HG03469 (cell line): ENCODE results near the gene PLCL2.
A peak's percentile ranks its signal among the peaks of the same experiment; 100 is the strongest.

Experiments used
- ATAC-seq: cut with Tn5 transposase; IDR thresholded peaks from one replicate; pipeline ENCODE4 v1.9.1; 2021; ENCODE audit warnings: mild to moderate bottlenecking, moderate library complexity, moderate number of reproducible peaks; ENCODE audit not compliant: unreplicated experiment

Gene PLCL2

DNA sequence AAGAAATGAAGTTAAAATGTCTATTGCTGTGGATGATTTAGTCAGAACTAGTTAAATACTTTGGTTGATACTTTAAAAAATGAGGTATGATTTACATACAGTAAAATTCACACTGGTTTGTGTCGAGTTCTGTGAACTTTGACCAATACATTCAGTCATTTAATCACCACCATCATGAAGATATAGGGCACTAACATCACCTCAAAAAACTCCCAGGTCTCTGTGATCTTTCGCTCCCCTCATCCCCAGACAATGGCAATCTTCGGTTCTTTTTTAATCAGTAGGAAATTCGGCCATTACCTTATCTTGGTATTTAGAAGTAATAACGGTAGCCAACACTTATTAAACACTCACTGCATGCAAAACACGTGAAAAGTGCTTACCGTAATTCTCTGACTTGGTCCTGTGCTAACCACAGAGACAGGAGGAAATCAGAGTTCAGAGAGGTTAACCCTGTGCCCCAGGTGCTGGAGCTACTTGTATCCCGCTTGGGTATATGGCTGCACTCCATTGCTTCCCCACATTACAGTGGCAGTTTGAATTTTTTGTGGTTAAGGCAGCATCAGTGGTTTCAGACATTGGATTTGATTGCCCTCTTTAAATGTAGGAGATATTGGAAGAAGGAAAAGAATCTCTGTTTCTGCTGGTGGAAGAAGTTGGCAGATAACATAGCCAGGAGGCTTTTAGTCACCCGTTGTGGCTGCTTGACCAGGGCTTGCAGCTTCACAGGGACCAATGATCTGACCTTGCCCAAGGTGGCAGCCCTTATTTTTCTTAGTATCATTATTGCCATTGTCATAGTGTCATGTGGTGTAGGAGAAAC is 4.2 kb downstream of the PLCL2 start:
- ATAC-seq = peak; percentile 35

GRCh38 chr3:16890597-16891333 is 6.0 kb downstream of the PLCL2 start:
- ATAC-seq = no peak

DNA sequence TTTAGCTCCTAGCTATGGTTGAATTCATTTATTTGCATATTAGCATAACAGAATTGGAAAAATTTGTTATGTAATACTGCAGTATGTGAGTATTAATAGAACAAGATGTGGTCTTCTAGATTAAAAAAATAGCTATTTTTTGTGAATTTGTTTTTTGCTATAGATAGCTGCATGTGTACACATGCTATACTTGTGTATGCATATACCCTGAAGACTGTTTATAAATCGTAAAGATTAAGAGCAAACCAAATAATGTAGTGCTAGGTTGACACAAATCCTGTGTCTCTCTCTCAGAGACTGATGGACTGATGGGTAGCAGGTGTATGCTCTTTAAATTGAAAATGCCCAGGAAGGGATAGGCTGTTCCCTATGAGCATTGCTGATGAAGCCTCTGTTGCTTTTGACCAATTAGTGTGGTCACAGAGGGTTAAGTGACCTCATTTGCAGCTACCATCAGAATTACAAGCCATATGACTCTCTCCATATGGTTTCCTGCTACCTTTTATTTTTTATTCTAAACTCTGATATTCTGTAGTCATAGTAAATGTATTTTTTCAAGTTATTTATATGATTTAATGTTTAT is 9.0 kb downstream of the PLCL2 start:
- no peak for ATAC-seq

DNA sequence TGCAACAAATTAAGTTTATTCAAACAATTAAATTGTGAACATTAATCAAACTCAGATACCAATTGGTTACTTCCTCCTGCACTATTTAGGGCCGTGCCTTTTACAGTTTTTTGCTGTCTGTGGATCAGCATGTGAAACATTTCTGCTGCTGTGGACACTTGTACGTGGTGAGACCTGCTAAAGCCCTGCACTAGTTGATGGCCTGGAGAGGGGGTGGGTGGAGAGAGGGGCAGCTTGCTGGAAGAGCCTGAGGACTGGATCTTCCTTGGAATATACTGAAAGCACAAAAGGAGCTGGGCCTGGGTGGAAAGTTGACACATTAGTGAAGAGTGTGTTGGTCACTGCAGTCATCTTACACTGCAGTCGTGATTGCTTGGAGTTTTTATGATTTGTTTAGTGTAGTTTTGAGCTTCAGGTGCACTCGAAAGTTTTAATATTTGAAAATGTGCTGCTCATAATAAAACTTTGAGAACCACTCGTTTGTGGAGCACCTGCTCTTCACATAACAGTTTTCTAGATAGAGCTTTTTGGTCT is 11.4 kb downstream of the PLCL2 start:
- no peak for ATAC-seq

DNA sequence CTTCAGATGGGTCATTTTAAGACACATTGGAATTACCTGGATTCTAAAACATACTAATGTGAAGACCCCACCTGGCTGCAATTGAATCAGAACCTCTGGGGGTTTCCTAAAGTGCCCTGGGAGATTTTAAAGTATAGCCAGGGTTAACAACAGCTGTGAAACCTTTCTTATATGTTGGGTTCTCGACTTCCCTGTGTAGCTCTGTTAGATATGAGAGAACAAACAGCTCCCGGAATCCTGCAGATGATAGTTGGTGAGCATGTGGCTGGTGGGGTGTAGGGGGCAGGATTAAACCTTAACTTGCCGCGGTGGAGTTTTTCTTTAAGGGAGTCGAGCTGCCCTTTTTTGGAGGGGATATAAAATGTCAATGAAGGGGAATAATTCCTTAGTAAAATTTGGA is 12.1 kb downstream of the PLCL2 start:
- ATAC-seq = no peak

DNA sequence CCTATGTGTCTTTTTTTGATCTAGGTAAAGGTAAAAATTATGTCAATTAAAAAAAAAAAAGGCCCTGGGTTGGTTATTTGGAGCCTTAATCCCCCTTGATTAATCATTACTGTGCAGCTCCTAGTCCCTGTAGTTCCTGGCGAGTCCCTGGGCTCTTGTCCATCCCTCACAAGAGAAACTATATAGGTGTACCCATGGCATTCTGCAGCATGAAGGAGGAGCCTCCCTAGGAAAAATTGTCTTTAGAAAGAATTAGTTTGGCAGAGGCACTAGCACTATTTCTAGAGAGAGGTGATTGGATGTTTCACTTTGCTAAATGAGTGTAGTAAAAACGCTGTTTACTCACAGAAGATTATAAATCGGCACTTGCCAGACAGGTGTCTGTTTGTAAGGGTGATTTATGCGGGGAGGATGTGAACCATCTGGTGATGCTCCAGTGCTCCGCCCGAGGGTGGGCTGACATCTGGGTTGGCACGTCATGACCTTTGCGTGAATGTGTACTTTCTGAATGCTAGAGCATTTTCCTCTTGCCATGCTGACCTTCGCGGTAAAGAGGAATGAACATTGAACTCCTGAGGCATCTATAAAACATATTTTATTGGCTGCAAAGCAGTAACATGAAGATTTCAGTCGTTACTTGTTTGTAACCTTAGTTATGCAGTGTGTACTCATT is 12.6 kb downstream of the PLCL2 start:
- ATAC-seq = no peak

DNA sequence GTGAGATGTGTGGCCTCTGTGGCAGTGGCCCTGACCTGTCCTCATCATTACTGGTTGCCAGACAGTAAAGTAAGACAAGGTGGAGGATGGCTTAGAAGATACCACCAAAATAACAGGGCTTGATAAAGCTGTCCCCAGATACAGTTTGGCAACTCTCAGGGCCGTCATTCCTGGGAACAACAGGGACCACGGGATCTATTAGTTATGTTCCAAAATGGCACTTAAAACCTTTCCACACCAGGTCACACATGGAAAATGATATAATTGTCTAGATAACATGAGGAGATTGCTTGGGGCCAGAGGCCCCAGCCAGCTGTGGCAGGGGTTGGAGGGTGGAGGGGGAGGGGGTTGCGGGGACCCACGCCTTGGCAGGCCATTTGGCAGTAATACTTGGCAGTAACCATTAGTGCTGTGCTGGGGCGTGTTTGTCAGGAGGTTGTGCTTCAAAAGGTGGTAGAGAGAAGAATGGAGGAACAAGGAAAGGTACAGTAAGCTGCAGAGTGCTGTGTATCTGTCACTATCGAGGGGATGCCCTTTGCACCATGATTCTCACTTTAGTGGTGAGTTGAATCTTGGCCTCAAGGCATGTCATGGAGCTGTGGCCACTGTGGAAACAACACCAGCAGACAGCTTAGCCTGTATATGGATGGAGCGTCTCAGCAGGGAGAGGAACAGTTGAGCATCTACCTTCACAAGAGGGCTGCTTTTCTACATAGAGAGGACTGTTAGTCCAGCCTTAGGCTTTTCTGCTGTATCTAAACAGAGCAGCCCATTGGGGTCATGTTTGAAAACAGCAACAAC is 14.0 kb downstream of the PLCL2 start:
- ATAC-seq = no peak

DNA sequence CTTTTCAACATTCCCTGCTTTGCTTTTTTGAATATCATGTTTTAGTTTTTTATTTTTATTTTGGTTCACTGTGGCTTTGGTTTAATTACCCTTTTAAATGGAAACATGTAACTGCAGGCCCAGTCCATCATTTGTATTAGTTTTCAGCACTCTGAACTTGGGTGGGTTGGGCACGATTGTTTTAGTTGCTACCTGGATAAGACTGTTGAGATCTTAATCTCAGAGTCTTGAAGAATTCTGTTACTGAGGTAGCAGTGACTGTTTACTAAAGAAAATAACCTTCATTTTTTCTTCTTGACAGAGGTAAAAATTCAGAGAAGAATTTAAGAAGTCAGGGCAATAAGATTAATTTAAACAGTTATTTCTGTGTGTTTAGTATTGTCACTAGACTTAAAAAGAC is 15.2 kb downstream of the PLCL2 start:
- ATAC-seq = no peak

DNA sequence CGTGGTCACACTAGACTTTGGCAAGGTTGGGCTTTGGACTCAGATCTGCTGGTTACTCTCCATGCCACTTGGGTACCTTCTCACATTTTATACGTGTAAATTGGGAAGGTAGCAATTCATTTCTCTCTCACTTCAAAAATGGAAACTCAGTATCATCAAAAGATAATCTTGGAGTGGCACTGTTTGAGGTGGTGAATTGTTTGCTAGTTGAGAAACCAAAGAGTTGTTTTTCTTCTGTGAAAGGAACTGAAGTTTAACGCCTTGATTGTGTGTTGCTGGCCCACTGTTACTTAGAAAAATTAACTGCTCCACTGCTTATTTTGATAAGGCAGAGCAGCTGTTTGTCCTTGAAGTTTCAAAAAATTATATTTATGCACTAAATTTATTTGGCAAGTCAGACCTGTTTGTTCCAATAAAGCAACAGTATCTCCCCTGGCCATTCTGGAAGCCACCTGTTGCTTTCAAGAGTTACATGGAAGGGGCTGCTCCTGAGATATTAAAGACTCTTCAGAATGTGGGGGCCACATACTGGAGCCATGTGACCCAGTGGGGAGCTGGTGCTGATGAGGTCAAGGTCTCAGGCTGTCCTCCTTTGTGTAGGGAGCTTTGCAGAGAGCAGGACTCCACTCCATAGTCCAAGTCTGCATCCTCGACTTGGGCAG is 16.2 kb downstream of the PLCL2 start:
- no peak for ATAC-seq

DNA sequence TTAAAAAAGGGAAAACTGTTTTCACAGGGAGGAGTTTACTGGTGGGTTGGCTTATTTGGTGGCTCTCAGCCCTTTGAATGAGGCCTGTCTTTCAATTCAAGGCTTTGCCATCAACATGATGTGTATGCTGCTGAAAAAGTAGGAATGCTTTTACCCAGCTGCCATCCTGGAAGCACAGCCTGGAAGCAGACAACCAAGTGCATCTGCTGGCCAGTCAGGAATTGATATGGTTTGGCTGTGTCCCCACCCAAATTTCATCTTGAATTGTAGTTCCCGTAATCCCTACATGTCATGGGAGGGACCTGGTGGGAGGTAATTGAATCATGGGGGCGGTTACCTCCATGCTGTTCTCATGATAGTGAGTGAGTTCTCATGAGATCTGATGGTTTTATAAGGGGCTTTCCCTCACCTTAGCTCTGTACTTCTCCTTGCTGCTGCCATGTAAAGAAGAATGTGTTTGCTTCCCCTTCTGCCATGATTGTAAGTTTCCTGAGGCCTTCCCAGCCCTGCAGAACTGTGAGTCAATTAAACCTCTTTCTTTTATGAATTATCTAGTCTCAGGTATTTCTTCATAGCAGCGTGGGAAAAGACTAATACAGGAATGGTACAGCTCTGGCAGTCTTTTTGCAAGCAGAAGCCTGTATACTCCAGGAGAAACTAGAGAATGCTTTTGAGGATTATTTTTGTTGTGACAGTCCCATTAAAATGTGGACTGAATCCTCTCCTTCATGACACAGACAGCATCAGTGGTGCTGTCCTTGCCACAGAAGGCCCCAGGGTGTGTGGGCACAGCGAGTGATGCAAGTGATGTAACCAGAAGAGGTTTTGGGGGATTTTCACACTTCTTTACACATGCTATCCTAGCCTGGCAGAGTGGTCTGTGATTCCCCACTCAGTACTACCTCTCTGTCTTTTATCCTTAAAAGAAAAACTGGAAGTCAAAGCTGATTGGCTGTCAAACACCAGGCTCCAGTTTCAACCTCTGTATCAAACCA is 20.0 kb downstream of the PLCL2 start:
- no peak for ATAC-seq

DNA sequence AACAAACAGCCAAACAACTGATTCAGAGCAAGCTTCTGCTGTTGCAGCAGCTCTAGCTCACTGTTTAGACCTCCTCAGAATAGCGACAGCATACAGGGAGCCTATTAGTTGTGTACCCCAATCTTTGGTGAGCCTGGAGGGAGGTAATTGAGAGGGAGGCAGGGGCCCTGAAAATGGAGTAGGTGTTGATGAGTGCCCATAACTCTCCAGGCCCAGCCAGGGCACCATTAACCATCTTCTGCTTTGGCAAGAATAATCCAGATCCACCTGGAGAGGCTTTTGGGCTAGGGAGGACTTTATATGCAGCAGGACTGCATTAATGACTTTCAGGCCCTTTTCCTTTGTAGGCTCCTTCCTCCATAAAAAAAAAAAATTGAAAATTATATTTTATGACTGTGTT is 20.9 kb downstream of the PLCL2 start:
- no peak for ATAC-seq

DNA sequence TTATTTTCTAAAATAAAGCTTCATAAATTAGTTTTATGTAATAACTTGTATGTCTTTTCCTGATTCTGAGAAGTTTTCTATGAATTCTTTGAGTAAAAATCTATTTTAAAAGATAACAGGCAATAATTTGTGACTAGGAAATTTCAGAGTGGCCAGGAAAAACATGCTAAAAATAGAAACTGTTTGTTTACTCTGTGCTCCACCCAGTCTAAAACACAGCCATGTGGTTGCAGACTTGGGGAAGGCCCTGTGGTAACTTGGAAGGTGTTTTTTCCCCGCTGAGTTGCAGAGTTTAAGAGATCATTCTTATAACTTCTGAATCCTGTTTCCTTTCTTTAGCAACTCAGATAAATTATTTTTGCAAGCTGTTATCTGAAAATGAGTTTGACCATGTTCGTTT is 21.9 kb downstream of the PLCL2 start:
- no peak for ATAC-seq

DNA sequence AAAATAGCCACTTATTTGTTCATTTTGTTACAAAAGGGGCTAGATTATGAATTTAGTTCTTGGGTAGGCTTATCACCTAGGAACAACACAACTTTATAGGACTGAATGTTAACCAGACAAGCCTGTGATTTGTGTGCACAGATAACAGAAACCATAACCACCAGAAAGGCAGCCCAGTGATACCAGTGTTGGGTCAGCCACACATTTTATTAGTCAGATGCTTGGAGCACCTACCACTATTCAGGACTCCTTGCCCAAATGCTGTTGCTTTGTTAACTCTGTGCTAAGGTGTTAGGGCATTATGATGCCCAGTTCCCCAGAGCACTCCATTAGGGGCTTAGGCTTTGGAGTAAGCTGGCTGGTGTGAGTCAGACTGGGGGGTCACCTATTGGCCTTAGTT is 22.5 kb downstream of the PLCL2 start:
- peak; percentile 61 for ATAC-seq

DNA sequence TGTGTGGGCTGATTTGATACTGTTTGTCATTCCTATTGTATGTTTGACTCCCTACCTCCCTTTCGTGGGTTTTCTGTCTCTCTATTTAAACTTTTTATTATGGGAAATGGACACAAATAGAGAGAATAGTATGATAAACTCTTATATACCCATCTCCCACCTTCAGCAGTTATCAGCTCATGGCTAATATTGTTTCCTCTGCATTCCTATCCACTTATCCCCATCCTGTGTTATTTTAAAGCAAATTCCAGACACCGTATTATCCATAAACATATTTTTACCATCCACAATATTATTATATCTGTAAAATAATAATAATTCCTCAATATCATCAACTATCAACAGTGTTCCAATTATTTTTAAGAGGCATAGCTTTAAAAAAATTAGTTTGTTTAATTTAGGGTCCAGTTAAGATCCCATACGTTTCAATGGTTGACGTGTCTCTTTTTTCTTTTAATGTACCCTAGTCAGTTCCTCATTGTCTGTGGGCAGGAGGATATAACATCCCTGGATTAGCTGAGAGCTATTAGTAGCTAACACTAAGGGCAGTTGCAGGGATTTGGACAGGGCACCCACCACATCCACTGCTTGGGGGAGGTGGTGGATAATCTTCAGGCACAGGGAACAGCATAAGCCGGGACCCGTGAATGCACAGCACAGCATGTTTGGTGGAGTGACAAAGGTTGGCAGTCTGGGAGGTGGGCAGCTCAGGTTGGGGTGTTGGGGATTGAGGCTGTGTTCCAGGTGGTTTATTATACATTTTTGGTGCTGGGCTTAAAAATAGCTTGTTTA is 23.5 kb downstream of the PLCL2 start:
- ATAC-seq = no peak

DNA sequence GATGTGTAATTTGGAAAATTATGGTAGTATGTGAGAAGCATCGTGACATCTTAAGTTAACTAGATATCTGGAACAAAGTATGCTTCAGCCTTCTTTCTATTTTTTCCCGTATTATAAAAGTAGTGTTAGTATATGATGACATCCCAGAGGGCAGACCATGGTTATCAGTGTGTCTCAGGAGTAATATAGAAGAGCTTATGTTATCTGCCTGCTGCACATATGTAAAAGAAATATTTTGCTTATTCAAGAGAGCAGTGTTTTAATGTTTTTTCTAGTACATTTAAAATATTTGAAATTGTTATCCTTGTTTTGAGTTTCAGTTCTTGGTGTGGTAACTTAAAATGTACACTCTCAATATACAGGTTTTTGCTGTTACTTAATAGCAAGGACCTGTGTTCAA is 24.1 kb downstream of the PLCL2 start:
- ATAC-seq = no peak

- no peak for ATAC-seq
Observed at GRCh38 chr3:16909802-16910201, 25.0 kb downstream of the PLCL2 start.

DNA sequence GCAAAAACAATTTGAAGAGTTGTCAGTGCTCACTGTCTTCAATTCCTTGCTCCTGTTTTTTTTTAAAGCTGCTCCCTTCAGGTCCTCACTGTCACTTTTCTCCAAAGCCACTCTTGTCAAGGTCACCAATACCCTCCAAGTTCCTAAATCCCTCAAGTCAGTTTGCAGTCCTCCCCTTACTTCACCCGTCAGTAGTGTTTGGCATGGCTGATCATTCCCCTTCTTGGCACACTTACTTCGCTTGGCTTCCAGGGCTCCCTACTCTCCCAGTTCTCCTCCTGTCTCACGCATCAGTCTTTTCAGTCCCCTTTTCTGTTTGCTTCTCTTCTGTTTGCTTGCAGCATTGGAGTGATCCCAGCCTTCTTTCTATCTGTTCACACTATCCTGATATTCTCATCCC is 25.5 kb downstream of the PLCL2 start:
- no peak for ATAC-seq

GRCh38 chr3:16911916-16912315 is 27.2 kb downstream of the PLCL2 start:
- ATAC-seq = no peak
